GM12865 (cell line): Measurements from ENCODE around the gene FANCG.

Experiments
- DNase-seq: peaks from one replicate; pipeline ENCODE4 v3.0.0; 2010; ENCODE audit warnings: low read depth
- H3K4me3 ChIP-seq: 2 replicates; pipeline ENCODE4 v1.5.1; 2011; ENCODE audit warnings: mild to moderate bottlenecking, low read depth, low read length, control low read depth
- TF ChIP-seq, protein P1 (sequence below): IDR thresholded peaks from 2 replicates; pipeline ENCODE4 v1.5.1; 2011; ENCODE audit warnings: low read length, control low read depth, low read depth, inconsistent platforms; ENCODE audit not compliant: insufficient read depth; ENCODE audit errors: missing control alignments

The FANCG gene

DNA sequence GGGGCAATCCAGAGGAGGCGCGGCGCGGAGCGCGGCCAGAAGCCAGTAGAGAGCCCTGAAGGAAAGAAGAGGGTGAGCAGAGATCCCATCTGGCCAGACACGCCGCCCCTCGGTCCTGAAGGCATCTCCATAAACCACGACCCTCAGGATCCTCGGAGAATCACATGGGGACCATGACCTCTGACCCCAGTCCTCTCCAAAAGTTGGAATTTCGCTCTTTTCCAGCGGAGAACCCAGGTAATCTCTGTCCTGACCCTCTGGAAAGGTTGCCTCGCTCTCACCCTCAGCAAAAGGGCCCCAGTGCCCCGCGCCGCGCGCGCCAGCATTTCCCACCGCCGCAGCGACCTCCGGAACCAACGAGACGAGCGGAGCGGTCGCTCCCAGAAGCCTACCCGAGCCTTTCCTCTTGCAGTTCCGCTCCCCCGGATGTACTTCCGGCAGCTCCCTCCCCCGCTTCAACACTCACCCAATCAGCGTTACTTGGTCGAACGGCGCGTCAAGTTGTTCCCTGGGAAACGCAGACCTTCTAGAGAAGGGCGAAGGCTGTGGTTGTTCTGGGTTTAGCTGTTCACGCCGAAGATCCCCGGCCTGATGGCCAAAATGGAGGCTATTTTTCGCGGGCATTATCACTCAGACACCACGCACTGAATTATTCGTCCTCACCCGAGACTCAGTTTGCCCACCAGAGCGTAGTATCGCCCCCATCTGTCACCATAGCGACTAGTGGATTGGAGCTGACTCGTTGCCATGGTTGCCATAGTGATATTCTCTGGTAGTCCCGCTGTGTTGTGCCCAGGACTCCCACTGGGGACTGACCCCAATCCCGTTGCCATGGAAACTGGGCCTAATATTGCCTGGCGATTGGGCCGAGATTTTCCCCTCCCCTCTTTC lies 23.3 kb upstream of the FANCG start, which contains the start of gene STOML2:
TSS of gene STOML2 (minus strand) at position 363 of the 891 bp plus-strand sequence. CDS start at position 326, 37 bp downstream.
- peak within 1 kb of the TSS; percentile 81 for H3K4me3 ChIP-seq
- DNase-seq = peak; percentile 97
- TF ChIP-seq, protein P1, sequence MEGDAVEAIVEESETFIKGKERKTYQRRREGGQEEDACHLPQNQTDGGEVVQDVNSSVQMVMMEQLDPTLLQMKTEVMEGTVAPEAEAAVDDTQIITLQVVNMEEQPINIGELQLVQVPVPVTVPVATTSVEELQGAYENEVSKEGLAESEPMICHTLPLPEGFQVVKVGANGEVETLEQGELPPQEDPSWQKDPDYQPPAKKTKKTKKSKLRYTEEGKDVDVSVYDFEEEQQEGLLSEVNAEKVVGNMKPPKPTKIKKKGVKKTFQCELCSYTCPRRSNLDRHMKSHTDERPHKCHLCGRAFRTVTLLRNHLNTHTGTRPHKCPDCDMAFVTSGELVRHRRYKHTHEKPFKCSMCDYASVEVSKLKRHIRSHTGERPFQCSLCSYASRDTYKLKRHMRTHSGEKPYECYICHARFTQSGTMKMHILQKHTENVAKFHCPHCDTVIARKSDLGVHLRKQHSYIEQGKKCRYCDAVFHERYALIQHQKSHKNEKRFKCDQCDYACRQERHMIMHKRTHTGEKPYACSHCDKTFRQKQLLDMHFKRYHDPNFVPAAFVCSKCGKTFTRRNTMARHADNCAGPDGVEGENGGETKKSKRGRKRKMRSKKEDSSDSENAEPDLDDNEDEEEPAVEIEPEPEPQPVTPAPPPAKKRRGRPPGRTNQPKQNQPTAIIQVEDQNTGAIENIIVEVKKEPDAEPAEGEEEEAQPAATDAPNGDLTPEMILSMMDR = no peak

DNA sequence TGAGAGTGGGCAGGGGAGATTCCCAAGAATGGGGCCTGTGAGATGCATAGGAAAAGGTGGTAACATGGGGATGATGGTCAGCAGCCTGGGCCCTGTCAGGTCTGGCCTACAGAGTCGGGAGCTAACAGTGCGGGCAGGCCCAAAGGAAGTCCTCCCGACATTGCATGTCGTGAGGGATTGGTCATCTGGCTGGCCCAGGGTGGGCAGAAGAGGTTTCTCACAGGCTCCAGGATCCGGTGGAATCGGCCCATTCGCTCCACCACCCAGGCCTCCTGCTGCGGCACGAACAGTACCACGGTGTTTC lies 22.7 kb upstream of the FANCG start:
- DNase-seq = no peak
- peak overlapping the region; percentile 81 for H3K4me3 ChIP-seq
- TF ChIP-seq, protein P1 = no peak

DNA sequence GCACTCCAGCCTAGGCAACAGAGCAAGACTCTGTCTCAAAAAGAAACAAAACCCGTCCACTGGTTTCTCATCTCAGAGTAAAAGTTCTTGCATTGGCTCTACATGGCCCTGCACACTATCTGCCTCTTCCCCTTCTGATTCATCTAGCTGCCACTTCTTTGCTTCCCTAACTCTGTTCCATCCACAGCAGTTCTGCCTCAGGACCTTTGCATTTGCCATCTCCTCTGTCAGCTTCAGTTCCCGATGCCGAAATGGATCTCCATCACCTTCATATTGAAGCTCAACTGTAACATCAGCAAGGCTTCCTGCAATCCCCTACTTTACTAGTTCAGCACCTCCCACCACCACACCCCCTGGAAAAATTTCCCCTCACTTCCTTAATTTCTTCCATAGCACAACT lies 17.8 kb upstream of the FANCG start:
- TF ChIP-seq, protein P1 = no peak
- DNase-seq = no peak

DNA sequence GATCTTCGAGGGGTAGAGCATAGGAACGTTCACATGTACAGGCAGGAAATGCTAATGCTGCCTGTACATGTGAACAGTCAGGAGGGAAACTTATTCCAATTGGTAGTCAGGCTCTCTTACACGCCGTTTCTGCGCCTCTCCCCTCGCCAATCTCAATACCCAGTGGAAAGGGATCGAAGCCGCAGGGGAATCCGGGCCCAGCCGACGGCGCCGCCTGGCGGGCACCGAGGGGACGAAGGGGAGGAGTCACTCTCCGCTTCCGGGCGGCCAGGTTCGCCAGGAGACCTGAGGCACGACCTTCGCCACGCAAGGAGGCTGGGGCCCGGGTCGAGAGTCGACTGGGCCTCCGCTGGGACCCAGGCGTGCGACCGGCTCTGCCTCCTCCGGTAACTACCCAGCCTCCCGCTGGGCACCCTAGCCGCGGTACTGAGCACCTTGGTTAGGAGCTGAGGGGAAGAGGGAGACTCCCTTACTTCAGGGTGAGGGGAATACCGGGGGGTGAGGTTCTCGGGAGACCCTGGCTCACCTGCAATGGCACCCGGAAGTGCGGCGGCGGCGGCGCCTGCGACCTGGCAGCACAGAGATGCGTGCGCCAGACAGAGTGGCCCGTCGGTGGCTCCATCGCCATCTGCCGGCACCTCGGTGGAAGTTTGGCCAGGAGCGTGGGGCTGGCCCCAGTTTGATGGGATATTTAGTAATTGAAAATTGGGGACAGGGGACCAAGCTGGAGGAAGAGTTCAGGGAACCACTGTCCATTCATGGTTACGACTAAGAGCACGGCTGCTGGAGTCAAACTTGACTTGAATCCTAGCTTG lies 16.5 kb upstream of the FANCG start, which contains the start of gene PIGO:
TSS of gene PIGO (minus strand) at position 557 of the 815 bp plus-strand sequence. CDS start 1,026 bp downstream, outside the sequence.
- DNase-seq = peak; percentile 96
- TF ChIP-seq, protein P1 = peak; percentile 98

More for the DNA sequence above, 17.8 kb upstream of the FANCG start:
- no peak overlapping the region for H3K4me3 ChIP-seq

DNA sequence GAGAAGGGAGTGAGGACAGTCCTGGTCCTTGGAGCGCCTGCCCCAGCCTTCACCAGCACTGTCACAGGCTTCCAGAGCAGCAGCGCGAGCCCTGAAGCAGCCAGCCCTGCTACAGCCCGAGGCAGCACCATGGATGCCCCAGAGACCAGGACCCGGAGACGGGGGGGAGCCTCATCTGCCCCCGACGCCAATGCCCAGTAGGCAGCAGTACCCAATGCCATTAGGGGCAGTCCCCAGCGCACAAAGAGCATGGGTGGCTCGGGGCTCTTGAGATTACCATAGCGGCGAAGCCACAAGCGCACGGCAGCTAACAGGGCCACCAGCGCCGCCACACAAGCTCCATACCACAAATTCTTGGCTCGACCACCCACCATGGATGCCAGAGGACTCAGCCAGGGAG lies 11.8 kb upstream of the FANCG start:
- TF ChIP-seq, protein P1 = no peak
- no peak overlapping the region for H3K4me3 ChIP-seq
- no peak for DNase-seq

More for the DNA sequence above, 16.5 kb upstream of the FANCG start, which contains the start of gene PIGO:
- peak within 1 kb of the TSS; percentile 82 for H3K4me3 ChIP-seq

DNA sequence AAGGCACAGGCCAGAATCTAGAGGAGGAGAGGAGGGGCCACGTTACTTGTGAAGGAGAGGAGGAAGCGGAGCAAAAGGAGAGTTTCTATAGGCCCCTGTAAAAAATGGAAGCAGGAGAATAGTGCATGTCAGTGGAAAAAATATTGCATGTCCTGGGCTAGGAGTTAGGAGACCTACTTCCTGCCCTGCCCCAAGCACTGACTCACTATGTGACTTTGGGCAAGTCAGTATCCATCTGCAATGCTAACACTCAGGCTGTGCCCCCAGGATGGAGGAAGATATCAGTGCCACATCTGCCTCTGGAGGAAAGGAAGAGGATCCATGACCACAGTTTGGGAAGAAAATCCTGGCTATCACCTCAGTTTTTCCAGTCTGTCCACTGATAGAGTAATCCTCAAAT lies 9.7 kb upstream of the FANCG start:
- no peak overlapping the region for H3K4me3 ChIP-seq
- DNase-seq = no peak
- TF ChIP-seq, protein P1 = no peak
